HAP-1 (cell line): ENCODE results near the gene BBS4.

Experiments
- DNase-seq, 2 experiments: peaks; one replicate each; pipeline ENCODE4 v3.0.0-alpha.2; 2016 to 2020; ENCODE audit warnings: low spot score in 2 of 2
- H3K27me3 ChIP-seq: fragments of 250-450 bp; sonication (Bioruptor Pico); 2 replicates; pipeline ENCODE4 v1.5.1; 2020; ENCODE audit warnings: low read depth, mild to moderate bottlenecking, moderate library complexity
- H3K36me3 ChIP-seq: fragments of 250-450 bp; sonication (Bioruptor Pico); replicated peaks from 2 replicates; pipeline ENCODE4 v1.5.1; 2020; ENCODE audit warnings: mild to moderate bottlenecking
- H3K4me1 ChIP-seq: fragments of 250-450 bp; sonication (Bioruptor Pico); 2 replicates; pipeline ENCODE4 v1.5.1; 2020; ENCODE audit warnings: mild to moderate bottlenecking
- H3K4me3 ChIP-seq: fragments of 250-450 bp; sonication (Bioruptor Pico); 2 replicates; pipeline ENCODE4 v1.5.1; 2020; ENCODE audit warnings: mild to moderate bottlenecking, moderate library complexity
- H3K9me3 ChIP-seq: fragments of 250-450 bp; sonication (Bioruptor Pico); 2 replicates; pipeline ENCODE4 v1.5.1; 2020; ENCODE audit warnings: mild to moderate bottlenecking, moderate library complexity
- in situ Hi-C: fragments of 300-500 bp; cut with MboI; formaldehyde crosslinking; loops from 3 replicates; pipeline ENCODE4 v1.14.3; 2020; ENCODE audit warnings: low sequenced_read_pairs, inconsistent platforms, mixed read lengths

The BBS4 gene

DNA sequence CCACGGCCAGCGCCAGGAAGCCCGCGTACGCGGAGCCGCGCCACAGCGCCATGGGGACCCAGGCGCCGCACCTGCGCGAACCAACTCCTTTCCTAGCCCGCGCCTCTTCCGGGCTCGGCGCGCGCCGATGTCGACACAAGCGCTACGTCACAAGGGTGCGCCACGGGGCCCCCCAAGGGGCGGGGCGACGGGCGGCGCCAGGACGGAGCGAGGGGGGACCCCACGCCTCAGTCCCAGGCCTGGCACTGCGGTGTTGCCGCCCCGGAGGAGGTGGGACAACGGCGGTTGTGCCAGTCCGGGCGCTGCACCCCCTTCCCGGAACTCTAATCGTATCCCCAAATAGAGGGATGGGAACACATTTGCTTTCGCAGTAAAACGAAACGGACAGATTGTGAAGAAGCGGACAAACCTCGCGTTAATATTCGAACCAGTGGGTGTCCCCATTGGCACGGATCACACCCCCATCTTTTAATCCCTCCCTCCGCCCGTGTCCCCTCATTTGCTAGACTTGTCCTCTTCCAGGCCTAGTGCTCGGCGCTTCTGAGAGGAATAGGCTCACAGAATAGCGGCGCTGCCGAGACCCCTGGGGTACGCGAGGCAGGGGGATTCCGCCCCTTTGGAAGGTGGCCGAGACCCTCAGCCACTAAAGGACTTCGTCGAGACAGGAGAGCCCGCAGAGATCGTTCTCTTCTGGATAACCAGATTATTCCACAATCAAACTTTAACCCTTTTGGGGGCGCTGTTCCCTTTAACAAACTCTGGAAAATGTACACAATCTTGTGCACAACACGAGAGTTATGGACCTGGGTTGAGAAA lies 97.8 kb downstream of the BBS4 start, which contains the start of gene ADPGK:
Gene ADPGK (minus strand): TSS at position 119 of the 816 bp plus-strand sequence. CDS start 67 bp downstream, at position 52.
- peak within 1 kb of the TSS; percentile 90 for H3K4me3 ChIP-seq
- in situ Hi-C loops, result loop anchor here (25.0 kb wide), 1 partner anchor 1328 kb away; no protein-coding TSS in a partner anchor
- H3K36me3 ChIP-seq, result peaks cover 23% of the 10 kb centered on the region
- peak; percentile 91 to 96 for DNase-seq
- H3K9me3 ChIP-seq, result no peaks in the 10 kb centered on the region
- H3K4me1 ChIP-seq, result peaks cover 17% of the 10 kb centered on the region
- H3K27me3 ChIP-seq, result peaks cover 1% of the 10 kb centered on the region; the same call in 1 of the 2 replicates

DNA sequence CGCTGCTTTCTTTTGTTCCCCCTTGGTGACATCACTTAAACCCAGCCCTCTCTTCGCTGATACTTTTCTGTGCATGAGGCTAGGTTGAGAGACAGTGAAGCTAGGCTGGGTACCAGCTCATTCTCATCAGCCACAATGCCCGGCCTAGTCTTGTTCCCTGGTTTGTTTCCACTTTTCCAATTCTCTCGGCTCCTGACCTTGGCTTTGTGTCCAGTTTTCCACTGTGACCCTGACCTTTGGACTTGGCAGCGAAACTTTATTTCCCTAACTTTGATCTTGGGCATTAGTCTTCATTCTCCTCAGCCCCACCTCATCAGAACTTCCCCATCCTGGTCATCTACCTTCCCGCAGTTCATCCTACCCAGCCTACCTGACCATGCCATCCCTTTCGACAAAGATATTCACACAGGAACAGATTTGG lies 98.5 kb downstream of the BBS4 start:
- peaks cover 17% of the 10 kb centered on the region for H3K4me1 ChIP-seq
- in situ Hi-C loops, result loop anchor here (25.0 kb wide), 1 partner anchor 1328 kb away; no protein-coding TSS in a partner anchor
- DNase-seq, result no peak
- H3K27me3 ChIP-seq, result peaks cover 7% of the 10 kb centered on the region
- no peaks in the 10 kb centered on the region for H3K9me3 ChIP-seq
- H3K4me3 ChIP-seq, result peak overlapping the region; percentile 90
- H3K36me3 ChIP-seq, result peaks cover 23% of the 10 kb centered on the region

- in situ Hi-C loops, result loop anchor here (25.0 kb wide), 1 partner anchor 1327 kb away; no protein-coding TSS in a partner anchor
- Histone ChIP-seq H3K4me3 (no peak overlapping the region), H3K9me3 (no peaks in the 10 kb centered on the region), H3K27me3 (peaks cover 17% of the 10 kb centered on the region), H3K36me3 (peaks cover 15% of the 10 kb centered on the region), H3K4me1 (peaks cover 17% of the 10 kb centered on the region)
- no peak for DNase-seq
These were observed 99.4 kb downstream of the BBS4 start for GRCh38 chr15:72785432-72785831.

DNA sequence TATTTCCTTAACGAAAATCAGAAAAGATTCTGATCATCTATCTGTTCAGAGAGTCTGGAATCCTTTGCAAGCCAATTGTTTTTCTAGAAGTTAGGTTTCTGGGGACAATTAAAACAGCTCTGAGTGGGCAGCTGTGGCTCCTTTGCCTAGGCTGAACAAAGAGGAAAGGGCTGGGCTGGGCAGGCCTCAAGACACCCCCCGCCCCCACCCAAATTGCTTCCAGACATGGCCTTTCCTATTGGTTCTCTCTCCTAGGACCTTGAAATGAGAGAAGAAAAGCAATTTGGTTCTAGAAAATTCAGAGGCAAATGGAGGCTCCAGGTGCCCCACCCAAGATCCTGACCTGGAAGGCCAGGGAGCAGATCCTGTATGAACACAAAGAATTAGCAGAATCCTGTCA lies 99.8 kb downstream of the BBS4 start:
- Histone ChIP-seq H3K27me3 (peaks cover 21% of the 10 kb centered on the region), H3K36me3 (peaks cover 11% of the 10 kb centered on the region), H3K9me3 (no peaks in the 10 kb centered on the region), H3K4me1 (peaks cover 16% of the 10 kb centered on the region), H3K4me3 (no peak overlapping the region)
- in situ Hi-C loops, result loop anchor here (25.0 kb wide), 1 partner anchor 1326 kb away; no protein-coding TSS in a partner anchor
- DNase-seq, result no peak

DNA sequence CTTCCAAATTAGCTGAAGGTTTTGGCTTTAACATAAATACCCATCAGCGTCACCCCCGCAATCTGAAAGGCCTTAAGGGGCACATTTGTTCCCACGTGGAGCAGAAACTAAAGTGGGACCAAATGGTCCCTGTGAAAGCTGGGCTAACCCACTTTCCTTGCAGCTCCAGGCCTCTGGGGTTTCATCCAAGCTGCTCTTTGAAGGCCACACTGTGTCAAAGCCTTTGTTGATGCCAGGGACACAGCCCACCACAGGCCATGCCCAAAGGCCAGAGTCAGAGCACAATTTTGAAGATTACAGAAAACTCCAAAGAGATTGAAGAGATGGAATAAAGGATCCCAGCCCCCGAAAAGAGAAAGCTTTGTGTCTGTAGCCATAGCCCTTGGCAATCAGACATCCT lies 100.2 kb downstream of the BBS4 start:
- in situ Hi-C loops, result loop anchor here (25.0 kb wide), 1 partner anchor 1326 kb away; no protein-coding TSS in a partner anchor
- no peak for DNase-seq
- Histone ChIP-seq H3K27me3 (peaks cover 22% of the 10 kb centered on the region), H3K4me3 (no peak overlapping the region), H3K9me3 (no peaks in the 10 kb centered on the region), H3K4me1 (peaks cover 12% of the 10 kb centered on the region), H3K36me3 (peaks cover 7% of the 10 kb centered on the region)

DNA sequence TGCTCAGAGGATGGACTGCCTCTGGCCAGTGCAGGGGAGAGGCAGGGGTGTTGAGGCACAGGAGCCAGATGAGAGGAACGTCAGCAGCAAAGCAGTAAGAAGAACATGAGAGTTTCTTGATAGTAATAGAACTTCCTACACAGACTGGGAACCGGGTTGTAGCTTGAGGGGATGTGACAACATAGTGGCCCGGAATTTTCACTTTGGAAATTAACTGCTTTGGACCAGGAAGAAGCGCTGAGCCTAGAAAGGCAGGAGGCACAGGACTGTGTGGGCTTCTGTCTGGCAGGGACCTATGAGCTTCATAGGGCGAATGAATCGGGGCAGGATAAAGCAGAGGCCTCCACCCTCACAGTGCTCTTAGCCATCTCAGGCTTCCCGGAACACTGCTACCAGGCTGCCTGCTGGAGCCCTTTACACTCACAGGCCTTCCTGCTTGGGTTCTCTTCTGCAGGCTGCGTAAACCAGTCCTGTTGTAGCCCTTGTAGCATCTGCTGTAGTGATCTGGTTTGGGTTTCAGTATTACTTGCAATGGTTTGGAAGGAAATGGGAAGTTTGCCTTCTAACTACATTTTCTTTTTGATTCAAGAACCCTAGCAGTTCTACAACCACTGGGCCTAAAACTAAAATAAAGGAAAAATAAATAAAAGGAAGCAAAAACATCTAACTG lies 100.8 kb downstream of the BBS4 start:
- in situ Hi-C loops, result loop anchor here (25.0 kb wide), 1 partner anchor 1325 kb away; no protein-coding TSS in a partner anchor
- H3K9me3 ChIP-seq, result no peaks in the 10 kb centered on the region
- peaks cover 4% of the 10 kb centered on the region for H3K36me3 ChIP-seq
- H3K4me3 ChIP-seq, result no peak overlapping the region
- no peak for DNase-seq
- peaks cover 6% of the 10 kb centered on the region for H3K4me1 ChIP-seq
- H3K27me3 ChIP-seq, result peaks cover 22% of the 10 kb centered on the region

DNA sequence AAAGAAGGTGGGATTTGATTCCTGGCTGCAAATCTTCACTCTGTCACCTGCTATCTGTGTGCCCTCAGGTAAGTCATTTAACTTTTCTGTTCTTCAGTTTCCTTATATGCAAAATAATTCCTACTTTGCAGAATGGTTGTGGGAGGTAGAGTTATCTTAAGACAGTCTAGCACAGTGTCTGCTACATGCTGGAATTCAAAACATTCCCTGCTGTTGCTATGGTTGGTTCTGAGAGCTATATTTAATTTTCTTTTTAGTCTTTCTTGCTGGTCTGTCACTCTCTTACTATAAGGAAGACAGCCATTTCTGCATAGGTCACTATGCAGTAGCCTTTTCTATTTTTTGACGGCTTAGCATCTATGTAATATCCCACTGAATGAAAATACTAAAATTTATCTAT lies 101.5 kb downstream of the BBS4 start:
- H3K36me3 ChIP-seq, result peaks cover 4% of the 10 kb centered on the region
- H3K27me3 ChIP-seq, result peaks cover 22% of the 10 kb centered on the region
- in situ Hi-C loops, result loop anchor here (25.0 kb wide), 1 partner anchor 1325 kb away; no protein-coding TSS in a partner anchor
- no peak overlapping the region for H3K4me3 ChIP-seq
- peaks cover 3% of the 10 kb centered on the region; the same call in 1 of the 2 replicates for H3K4me1 ChIP-seq
- no peak for DNase-seq
- H3K9me3 ChIP-seq, result no peaks in the 10 kb centered on the region
